ENCODE results near the gene KRTAP10-2. TPM values are rescaled to one million over a fixed set of nuclear protein-coding genes. Genes with fewer than 3 reads are reported as not detected.

Gene KRTAP10-2
- total and polyA plus RNA-seq, 9 of the 15 experiments (the other 6 are each of a cell fraction or from before 2014, with no cell fraction given), result not detected

DNA sequence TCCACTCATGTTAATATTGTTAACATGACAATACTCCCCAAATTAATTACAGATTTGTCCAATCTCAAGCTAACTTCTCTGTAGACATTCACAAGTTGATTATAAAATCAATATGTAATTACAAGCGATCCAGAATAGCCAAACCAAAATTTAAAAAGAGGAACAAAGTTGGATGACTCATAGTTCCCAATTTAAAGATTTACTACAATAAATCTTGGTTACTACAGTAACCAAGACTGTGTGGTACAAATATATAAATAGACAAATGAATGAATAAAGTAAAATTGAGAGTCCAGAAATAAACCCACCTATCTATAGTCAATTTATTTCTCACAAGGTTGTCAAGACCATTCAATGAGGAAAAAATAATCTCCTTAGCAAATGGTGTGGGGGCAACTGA lies 15.1 kb upstream of the KRTAP10-2 start (continued):
- TF ChIP-seq TEAD1 (CRISPR knock-in tag; IDR thresholded peaks at IDR 0.05), result no peak
- TF ChIP-seq RBBP5 (IDR thresholded peaks at IDR 0.05; ENCODE audit: borderline replicate concordance, insufficient read depth, low read length, poor library complexity, severe bottlenecking), result no peak
- peak; percentile 81 for TF ChIP-seq FOSL1 (tag; conservative IDR thresholded peaks at IDR 0.05)
- no peak for TF ChIP-seq ZNF398 (CRISPR knock-in tag; IDR thresholded peaks at IDR 0.05)
- TF ChIP-seq ZNF274 (IDR thresholded peaks at IDR 0.05; ENCODE audit: borderline replicate concordance, low read depth, low read length), result no peak
- TF ChIP-seq JUND (IDR thresholded peaks at IDR 0.05; ENCODE audit: borderline replicate concordance, low read depth, low read length), result peak; percentile 38; the same call in 1 of the 2 replicates
- 0 out of 3 replicates have a peak, but pooled peaks have one; percentile 39 for TF ChIP-seq JUND (tag; IDR thresholded peaks at IDR 0.05; ENCODE audit: borderline replicate concordance, low read depth, low read length)
- TF ChIP-seq NCOA2 (IDR thresholded peaks at IDR 0.05; ENCODE audit: partially characterized antibody in 2 of 2), result no peak
- no peak for TF ChIP-seq HEY1 (CRISPR knock-in tag; IDR thresholded peaks at IDR 0.05; ENCODE audit: borderline replicate concordance)
- no peak for TF ChIP-seq U2AF2 (optimal IDR thresholded peaks at IDR 0.05; ENCODE audit: low read depth, low read length)
- TF ChIP-seq GATAD2A (IDR thresholded peaks at IDR 0.05), result no peak
- no peak for TF ChIP-seq NCOR1 (IDR thresholded peaks at IDR 0.05)
- TF ChIP-seq ZNF740 (CRISPR knock-in tag; IDR thresholded peaks at IDR 0.05), result no peak
- no peak for TF ChIP-seq ZNF740 (tag; IDR thresholded peaks at IDR 0.05)
- TF ChIP-seq HBP1 (CRISPR knock-in tag; IDR thresholded peaks at IDR 0.05), result no peak
- no peak for TF ChIP-seq ZNF121 (CRISPR knock-in tag; conservative IDR thresholded peaks at IDR 0.05)
- no peak for TF ChIP-seq BCOR (IDR thresholded peaks at IDR 0.05)
- TF ChIP-seq, protein P1, sequence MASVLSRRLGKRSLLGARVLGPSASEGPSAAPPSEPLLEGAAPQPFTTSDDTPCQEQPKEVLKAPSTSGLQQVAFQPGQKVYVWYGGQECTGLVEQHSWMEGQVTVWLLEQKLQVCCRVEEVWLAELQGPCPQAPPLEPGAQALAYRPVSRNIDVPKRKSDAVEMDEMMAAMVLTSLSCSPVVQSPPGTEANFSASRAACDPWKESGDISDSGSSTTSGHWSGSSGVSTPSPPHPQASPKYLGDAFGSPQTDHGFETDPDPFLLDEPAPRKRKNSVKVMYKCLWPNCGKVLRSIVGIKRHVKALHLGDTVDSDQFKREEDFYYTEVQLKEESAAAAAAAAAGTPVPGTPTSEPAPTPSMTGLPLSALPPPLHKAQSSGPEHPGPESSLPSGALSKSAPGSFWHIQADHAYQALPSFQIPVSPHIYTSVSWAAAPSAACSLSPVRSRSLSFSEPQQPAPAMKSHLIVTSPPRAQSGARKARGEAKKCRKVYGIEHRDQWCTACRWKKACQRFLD (CRISPR knock-in tag; IDR thresholded peaks at IDR 0.05), result no peak
- TF ChIP-seq, protein P2, sequence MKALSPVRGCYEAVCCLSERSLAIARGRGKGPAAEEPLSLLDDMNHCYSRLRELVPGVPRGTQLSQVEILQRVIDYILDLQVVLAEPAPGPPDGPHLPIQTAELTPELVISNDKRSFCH (CRISPR knock-in tag; IDR thresholded peaks at IDR 0.05), result no peak
- TF ChIP-seq, protein P2 (tag; IDR thresholded peaks at IDR 0.05), result no peak

All from K562 (cell line).